ENCODE measurements around the gene DDX20.

Gene DDX20

GRCh38 chr1:111755331-111756123 lies at the start of gene DDX20:
Gene DDX20 (plus strand): TSS chr1:111755901. CDS start chr1:111755925, 24 bp downstream.
- DNase-seq (ENCODE audit: low spot score), result peak; percentile 95

GRCh38 chr1:111706921-111707320 lies 48.8 kb upstream of the DDX20 start:
- DNase-seq (ENCODE audit: low spot score), result no peak

- DNase-seq (ENCODE audit: low spot score), result no peak
These were observed 47.8 kb upstream of the DDX20 start for GRCh38 chr1:111707906-111708305.

- DNase-seq (ENCODE audit: low spot score), result no peak
These were observed 45.7 kb upstream of the DDX20 start for GRCh38 chr1:111709986-111710385.

- no peak for DNase-seq (ENCODE audit: low spot score)
These were observed 39.4 kb upstream of the DDX20 start for GRCh38 chr1:111716333-111716732.

- no peak for DNase-seq (ENCODE audit: low spot score)
These were observed 38.3 kb upstream of the DDX20 start for GRCh38 chr1:111717450-111717849.

- no peak for DNase-seq (ENCODE audit: low spot score)
These were observed 36.6 kb upstream of the DDX20 start for GRCh38 chr1:111719135-111719534.

- DNase-seq (ENCODE audit: low spot score), result no peak
These were observed 36.0 kb upstream of the DDX20 start for GRCh38 chr1:111719674-111720132.

- DNase-seq (ENCODE audit: low spot score), result no peak
These were observed 35.3 kb upstream of the DDX20 start for GRCh38 chr1:111720274-111720976.

GRCh38 chr1:111720977-111721786 lies 34.5 kb upstream of the DDX20 start:
- DNase-seq (ENCODE audit: low spot score), result no peak

- DNase-seq (ENCODE audit: low spot score), result no peak
These were observed 32.5 kb upstream of the DDX20 start for GRCh38 chr1:111723091-111723806.

- DNase-seq (ENCODE audit: low spot score), result no peak
These were observed 31.8 kb upstream of the DDX20 start for GRCh38 chr1:111723871-111724270.

GRCh38 chr1:111725192-111725591 lies 30.5 kb upstream of the DDX20 start:
- DNase-seq (ENCODE audit: low spot score), result no peak

- DNase-seq (ENCODE audit: low spot score), result no peak
These were observed 28.6 kb upstream of the DDX20 start for GRCh38 chr1:111727056-111727455.

GRCh38 chr1:111729271-111729921 lies 26.3 kb upstream of the DDX20 start:
- DNase-seq (ENCODE audit: low spot score), result no peak

GRCh38 chr1:111729946-111730681 lies 25.6 kb upstream of the DDX20 start:
- no peak for DNase-seq (ENCODE audit: low spot score)

- DNase-seq (ENCODE audit: low spot score), result no peak
These were observed 25.0 kb upstream of the DDX20 start for GRCh38 chr1:111730706-111731105.

GRCh38 chr1:111731956-111732355 lies 23.7 kb upstream of the DDX20 start:
- no peak for DNase-seq (ENCODE audit: low spot score)

GRCh38 chr1:111732718-111733117 lies 23.0 kb upstream of the DDX20 start:
- no peak for DNase-seq (ENCODE audit: low spot score)

GRCh38 chr1:111733183-111733991 lies 22.3 kb upstream of the DDX20 start:
- DNase-seq (ENCODE audit: low spot score), result no peak

Data from left forelimb (tissue), 1 donor.